Breast epithelium (tissue), 4 donors: ENCODE results near the gene MED20. TPM values are rescaled to one million over a fixed set of nuclear protein-coding genes. Genes with fewer than 3 reads are reported as not detected.

Source experiments
- DNase-seq, 2 donors: peaks; one replicate each; pipeline ENCODE4 v3.0.0-alpha.2; 2019; ENCODE audit warnings: low spot score in 2 of 2
- H3K27ac ChIP-seq, 2 donors: fragments of 200-600 bp; sonication (generic) in 1 of 2; one replicate each; pipeline ENCODE4 v1.5.1; 2016 to 2019; ENCODE audit warnings: mild to moderate bottlenecking in 1 of 2
- H3K27me3 ChIP-seq, 2 donors: fragments of 200-600 bp; sonication (generic) in 1 of 2; one replicate each; pipeline versions ENCODE4 v1.5.1 to v1.6.0; 2017 to 2019; ENCODE audit warnings: control low read depth in 1 of 2, mild to moderate bottlenecking in 1 of 2
- H3K36me3 ChIP-seq: fragments of 200-600 bp; one replicate; pipeline ENCODE4 v1.5.1; 2019
- H3K4me1 ChIP-seq, 2 donors: fragments of 200-600 bp; sonication (generic); one replicate each; pipeline ENCODE4 v1.5.1; 2016 to 2019; ENCODE audit warnings: control low read depth in 1 of 2
- H3K4me3 ChIP-seq, 3 donors: fragments of 200-600 bp; sonication (generic); 1 replicate in 2 of 3; 2 replicates in 1 of 3; pipeline ENCODE4 v1.5.1; 2016 to 2019; ENCODE audit warnings: mild to moderate bottlenecking in 3 of 3, moderate library complexity in 2 of 3
- H3K9me3 ChIP-seq, 2 donors: fragments of 200-600 bp; sonication (generic) in 1 of 2; one replicate each; pipeline ENCODE4 v1.5.1; 2016 to 2019; ENCODE audit warnings: control low read depth in 1 of 2
- CTCF ChIP-seq, 3 donors: fragments of 450-650 bp; IDR thresholded peaks; one replicate each; pipeline ENCODE4 v1.5.1; 2016 to 2017; ENCODE audit warnings: antibody characterized with exemption in 3 of 3, mild to moderate bottlenecking in 3 of 3, moderate library complexity in 3 of 3
- POLR2A ChIP-seq: fragments of 450-650 bp; IDR thresholded peaks from one replicate; pipeline ENCODE4 v1.6.1; 2016; ENCODE audit warnings: antibody characterized with exemption, mild to moderate bottlenecking, moderate library complexity
- POLR2AphosphoS5 ChIP-seq, 3 donors: sonication (generic); formaldehyde crosslinking; IDR thresholded peaks; one replicate each; pipeline ENCODE4 v1.6.1; 2017; ENCODE audit warnings: antibody characterized with exemption in 3 of 3
- intact Hi-C: fragments of 100-400 bp; cut with DNase I; formaldehyde crosslinking; loops from one replicate; pipeline ENCODE4 v1.15.1; 2023; ENCODE audit warnings: low total_unique reads
- total RNA-seq, 3 donors: library from RNA; depleted of rRNA; stranded (reverse); fragments of >200 nt; gene quantifications; one replicate each; pipeline ENCODE4 v1.1.0, GENCODE V29; 2016

Gene MED20
- total RNA-seq, 3 donors from 2014 or later: 9.8 to 16.5 (median 9.8) TPM

DNA sequence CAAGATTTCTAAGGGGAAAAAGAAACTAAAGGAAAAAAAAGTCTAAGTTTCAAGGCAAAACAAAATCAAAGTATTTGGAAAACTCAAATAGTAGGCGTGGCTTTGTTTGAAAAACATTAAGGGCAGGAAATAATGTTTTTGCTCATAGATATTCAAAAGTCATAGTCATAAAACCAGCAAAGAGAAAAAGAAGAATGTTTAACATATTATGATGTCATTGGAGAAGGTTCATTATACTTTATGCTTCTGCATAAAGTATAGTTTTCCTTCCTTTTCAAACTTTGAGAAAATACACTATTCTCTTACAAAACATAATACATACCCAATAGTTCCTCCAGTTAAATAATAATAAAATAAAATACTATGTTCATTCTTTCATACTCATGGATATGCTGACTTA, 39.4 kb downstream of the MED20 start:
- intact Hi-C loops: no loop called here

DNA sequence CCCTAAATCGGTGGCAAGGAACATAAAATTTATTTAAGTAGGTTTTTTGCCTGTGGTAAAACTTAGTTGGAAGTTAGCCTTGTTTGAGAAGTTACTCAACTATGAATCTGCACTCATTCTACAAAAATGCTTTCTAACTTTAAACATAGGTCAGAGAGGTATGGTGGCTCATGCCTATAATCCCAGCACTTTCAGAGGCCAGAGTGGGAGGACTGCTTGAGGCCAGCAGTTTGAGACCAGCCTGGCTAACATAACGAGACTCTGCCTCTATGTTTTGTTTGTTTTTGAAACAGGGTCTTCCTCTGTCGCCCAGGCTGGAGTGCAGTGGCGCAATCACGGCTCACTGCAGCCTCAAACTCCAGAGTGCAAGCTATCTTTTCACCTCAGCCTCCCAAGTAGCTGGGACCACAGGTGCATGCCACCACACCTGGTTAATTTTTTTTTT, 42.0 kb downstream of the MED20 start:
- intact Hi-C loops: no loop called here
- Histone ChIP-seq H3K9me3 (no peaks in the 10 kb centered on the region), H3K4me3 (no peak overlapping the region), H3K4me1 (no peaks in the 10 kb centered on the region), H3K36me3 (no peaks in the 10 kb centered on the region), H3K27me3 (no peaks in the 10 kb centered on the region), H3K27ac (no peak overlapping the region)
- no peak for DNase-seq
- TF ChIP-seq CTCF (IDR thresholded peaks at IDR 0.05): no peak
- TF ChIP-seq POLR2AphosphoS5 (IDR thresholded peaks at IDR 0.05): no peak
- no peak for TF ChIP-seq POLR2A

More for the DNA sequence above, 39.4 kb downstream of the MED20 start:
- no peak for TF ChIP-seq POLR2A
- TF ChIP-seq POLR2AphosphoS5 (IDR thresholded peaks at IDR 0.05): no peak
- no peak for TF ChIP-seq CTCF (IDR thresholded peaks at IDR 0.05)
- Histone ChIP-seq H3K27me3 (no peaks in the 10 kb centered on the region), H3K36me3 (no peaks in the 10 kb centered on the region), H3K9me3 (no peaks in the 10 kb centered on the region), H3K4me1 (no peaks in the 10 kb centered on the region), H3K4me3 (no peak overlapping the region), H3K27ac (no peak overlapping the region)
- no peak for DNase-seq

DNA sequence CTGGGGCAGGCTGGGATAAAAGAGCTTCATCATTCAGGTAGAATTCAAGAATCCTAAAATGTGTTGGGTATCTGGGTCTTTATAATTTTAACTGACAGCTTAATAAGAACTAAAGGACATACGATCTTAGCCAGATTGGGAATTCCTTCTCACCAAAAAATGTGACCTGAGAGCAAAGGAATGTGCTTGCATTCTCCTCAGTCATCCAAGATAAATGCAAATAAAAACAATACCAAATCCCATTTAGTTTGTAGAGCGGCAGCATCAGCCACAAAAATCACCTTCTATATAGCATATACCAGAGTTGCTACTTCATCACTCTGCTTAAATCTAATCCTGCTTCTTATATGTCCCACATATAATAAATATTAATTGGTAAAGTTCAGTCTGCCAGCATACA, 42.7 kb downstream of the MED20 start:
- intact Hi-C loops: no loop called here
- no peaks in the 10 kb centered on the region for H3K27me3 ChIP-seq
- no peak overlapping the region for H3K4me3 ChIP-seq
- no peaks in the 10 kb centered on the region for H3K9me3 ChIP-seq
- DNase-seq: no peak
- H3K4me1 ChIP-seq: no peaks in the 10 kb centered on the region
- H3K36me3 ChIP-seq: no peaks in the 10 kb centered on the region
- TF ChIP-seq POLR2AphosphoS5 (IDR thresholded peaks at IDR 0.05) (no peak), POLR2A (no peak), CTCF (IDR thresholded peaks at IDR 0.05) (no peak)
- H3K27ac ChIP-seq: no peak overlapping the region

DNA sequence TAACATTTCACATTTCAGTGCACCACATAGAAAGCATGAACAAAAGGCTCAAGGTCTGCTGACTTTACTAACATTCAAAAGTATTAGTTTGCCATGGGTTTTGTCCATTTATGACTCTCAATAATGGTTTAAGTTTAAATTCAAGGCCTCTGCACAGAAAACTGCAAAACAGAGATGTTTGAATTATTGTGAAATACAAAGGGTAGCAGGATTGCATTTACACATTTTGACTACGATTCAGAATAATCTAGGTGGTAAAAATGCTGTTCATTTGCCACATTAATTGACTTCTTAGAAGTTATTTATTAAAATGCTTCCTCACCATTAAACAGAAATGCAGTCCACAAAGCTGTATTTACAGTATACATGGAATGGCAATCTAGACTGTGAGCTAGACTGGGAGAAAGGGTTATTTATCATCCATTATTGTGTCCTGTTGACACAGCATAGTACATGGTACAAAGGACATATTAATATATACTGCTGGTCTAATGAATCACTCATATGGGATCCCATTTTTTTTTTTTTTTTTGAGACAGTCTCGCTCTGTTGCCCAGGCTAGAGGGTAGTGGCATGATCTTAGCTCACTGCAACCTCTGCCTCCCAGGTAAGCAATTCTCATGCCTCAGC, 43.8 kb downstream of the MED20 start:
- no peaks in the 10 kb centered on the region for H3K27me3 ChIP-seq
- no peaks in the 10 kb centered on the region for H3K4me1 ChIP-seq
- intact Hi-C loops: no loop called here
- H3K9me3 ChIP-seq: no peaks in the 10 kb centered on the region
- no peaks in the 10 kb centered on the region for H3K36me3 ChIP-seq
- DNase-seq: no peak
- TF ChIP-seq POLR2A: no peak
- TF ChIP-seq CTCF (IDR thresholded peaks at IDR 0.05): no peak
- TF ChIP-seq POLR2AphosphoS5 (IDR thresholded peaks at IDR 0.05): no peak
- no peak overlapping the region for H3K27ac ChIP-seq
- H3K4me3 ChIP-seq: no peak overlapping the region

GRCh38 chr6:41874741-41875140, 46.2 kb downstream of the MED20 start:
- no peak overlapping the region for H3K4me3 ChIP-seq
- no peak overlapping the region for H3K27ac ChIP-seq
- no peaks in the 10 kb centered on the region for H3K27me3 ChIP-seq
- H3K9me3 ChIP-seq: no peaks in the 10 kb centered on the region
- DNase-seq: no peak
- H3K4me1 ChIP-seq: no peaks in the 10 kb centered on the region
- TF ChIP-seq CTCF (IDR thresholded peaks at IDR 0.05) (no peak), POLR2A (no peak), POLR2AphosphoS5 (IDR thresholded peaks at IDR 0.05) (no peak)
- no peaks in the 10 kb centered on the region for H3K36me3 ChIP-seq
- intact Hi-C loops: no loop called here
